Head of caudate nucleus (tissue), 42 donors: ENCODE measurements around the gene RANGRF.
"Not testable (repeated sequence)": the region's sequence is repeated elsewhere in the genome, so short reads cannot be mapped to it uniquely, and the experiment has no call there.

ENCODE experiments used
- DNase-seq, 42 donors: peaks; one replicate each; pipeline versions ENCODE4 v3.0.0 to v3.0.0-alpha.2; 2020 to 2021; ENCODE audit warnings: mixed read lengths in 7 of 42
- intact Hi-C: fragments of 100-400 bp; cut with DNase I; formaldehyde crosslinking; loops from one replicate; pipeline ENCODE4 v1.15.0; 2022

The RANGRF gene

GRCh38 chr17:8288336-8289102 lies at the start of gene RANGRF:
TSS of gene RANGRF (plus strand) at chr17:8288670. CDS start at chr17:8288789, 119 bp downstream.
- intact Hi-C loops, result loop anchor here (5.0 kb wide), 1 partner anchor 41 kb away; the partner anchor contains the start of genes CTC1 and PFAS
- DNase-seq, result peak; percentile 90 to 97 (median 94)

- no peak for DNase-seq
- intact Hi-C loops, result no loop called here
These were observed 44.6 kb upstream of the RANGRF start for GRCh38 chr17:8243827-8244226.

- intact Hi-C loops, result loop anchor here (5.0 kb wide), 1 partner anchor 43 kb away; the partner anchor contains the start of gene RANGRF
- no peak for DNase-seq
These were observed 43.7 kb upstream of the RANGRF start for GRCh38 chr17:8244768-8245167.

- intact Hi-C loops, result loop anchor here (5.0 kb wide), 1 partner anchor 38 kb away; the partner anchor contains the start of gene RANGRF
- DNase-seq, result peak; percentile 88 to 99 (median 95)
These were observed 39.5 kb upstream of the RANGRF start, which contains the start of gene PFAS for GRCh38 chr17:8248751-8249607. TSS of gene PFAS (plus strand) at chr17:8249289. CDS start at chr17:8253938, 4,649 bp downstream.

GRCh38 chr17:8249621-8250500 lies 38.6 kb upstream of the RANGRF start:
- DNase-seq, result no peak
- intact Hi-C loops, result loop anchor here (5.0 kb wide), 1 partner anchor 37 kb away; the partner anchor contains the start of gene RANGRF

GRCh38 chr17:8251411-8251810 lies 37.1 kb upstream of the RANGRF start:
- intact Hi-C loops, result not testable (repeated sequence)

GRCh38 chr17:8253801-8254200 lies 34.7 kb upstream of the RANGRF start:
- intact Hi-C loops, result no loop called here
- peak in 12 of 42 donors; percentile 3 to 58 (median 22) for DNase-seq

More at GRCh38 chr17:8251411-8251810, 37.1 kb upstream of the RANGRF start:
- DNase-seq, result not testable (repeated sequence)

- intact Hi-C loops, result no loop called here
These were observed 33.6 kb upstream of the RANGRF start for GRCh38 chr17:8254881-8255280.

GRCh38 chr17:8255499-8255898 lies 33.0 kb upstream of the RANGRF start:
- DNase-seq, result no peak
- intact Hi-C loops, result no loop called here

More at GRCh38 chr17:8254881-8255280, 33.6 kb upstream of the RANGRF start:
- no peak for DNase-seq

- no peak for DNase-seq
- intact Hi-C loops, result no loop called here
These were observed 32.2 kb upstream of the RANGRF start for GRCh38 chr17:8256291-8256690.

- DNase-seq, result no peak
- intact Hi-C loops, result no loop called here
These were observed 31.8 kb upstream of the RANGRF start for GRCh38 chr17:8256691-8257090.

GRCh38 chr17:8257801-8258200 lies 30.7 kb upstream of the RANGRF start:
- intact Hi-C loops, result no loop called here
- no peak for DNase-seq

GRCh38 chr17:8264320-8264719 lies 24.1 kb upstream of the RANGRF start:
- no peak for DNase-seq
- intact Hi-C loops, result no loop called here

- intact Hi-C loops, result no loop called here
- DNase-seq, result peak in 10 of 42 donors; percentile 9 to 56 (median 25)
These were observed 23.5 kb upstream of the RANGRF start for GRCh38 chr17:8264836-8265542.

- intact Hi-C loops, result no loop called here
- no peak for DNase-seq
These were observed 21.6 kb upstream of the RANGRF start for GRCh38 chr17:8266648-8267479.

- intact Hi-C loops, result no loop called here
- DNase-seq, result no peak
These were observed 20.9 kb upstream of the RANGRF start for GRCh38 chr17:8267480-8268147.
